Measurements from ENCODE around the gene MAD1L1. TPM values are rescaled to one million over a fixed set of nuclear protein-coding genes. Genes with fewer than 3 reads are reported as not detected.

The MAD1L1 gene
- total RNA-seq, 2 donors from 2014 or later, result 59.1 to 61.4 TPM

DNA sequence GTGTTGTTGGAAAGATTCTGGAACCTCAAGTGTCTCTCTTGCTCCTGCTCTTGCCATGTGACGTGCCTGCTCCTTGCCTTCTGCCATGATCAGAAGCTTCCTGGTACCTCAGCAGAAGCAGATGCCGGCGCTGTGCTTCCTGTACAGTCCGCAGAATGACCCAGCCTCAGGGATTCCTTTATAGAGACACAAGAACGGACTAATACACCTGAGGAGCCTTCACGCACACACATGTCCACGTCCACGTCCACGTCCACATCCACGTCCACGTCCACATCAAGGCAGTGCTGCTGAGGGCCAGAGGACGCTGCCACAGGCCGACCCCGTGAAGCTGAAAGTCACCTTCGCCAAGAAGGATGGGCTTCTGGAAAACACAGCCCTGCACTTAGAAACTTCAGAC is 190.1 kb downstream of the MAD1L1 start:
- peaks cover 36% of the 10 kb centered on the region for H3K36me3 Mint-ChIP-seq (ENCODE audit: low read depth)
- Histone ChIP-seq H3K4me1 (ENCODE audit: control insufficient read depth, insufficient read depth, low read length) (no peaks in the 10 kb centered on the region), H3K27ac (ENCODE audit: low read depth, low read length) (no peak overlapping the region), H3K27me3 (ENCODE audit: control insufficient read depth, insufficient read depth, low read length, poor library complexity, severe bottlenecking) (no peaks in the 10 kb centered on the region), H3K36me3 (ENCODE audit: control insufficient read depth, insufficient read depth, low read length) (peaks cover 21% of the 10 kb centered on the region), H3K9ac (ENCODE audit: extremely low read depth, low read length, poor library complexity, severe bottlenecking) (no peak overlapping the region), H3K9me3 (ENCODE audit: control insufficient read depth, low read length) (peaks cover 10% of the 10 kb centered on the region), H3K4me3 (ENCODE audit: low read length) (no peak overlapping the region)
- H3K27ac Mint-ChIP-seq, result no peak overlapping the region
- TF ChIP-seq CTCF (conservative IDR thresholded peaks at IDR 0.05), result no peak
- peaks cover 16% of the 10 kb centered on the region for H3K9me3 Mint-ChIP-seq
- H3K4me1 Mint-ChIP-seq, result peaks cover 23% of the 10 kb centered on the region
- DNase-seq, result no peak
- WGBS, 2 experiments (ENCODE audit: insufficient coverage in 1 of 2, insufficient read length in 1 of 2), result 84 to 92% methylated on average over 12 to 15 of the region's 15 CpGs
- H3K27me3 Mint-ChIP-seq (ENCODE audit: insufficient read depth), result no peaks in the 10 kb centered on the region
- no peak overlapping the region for H3K4me3 Mint-ChIP-seq

DNA sequence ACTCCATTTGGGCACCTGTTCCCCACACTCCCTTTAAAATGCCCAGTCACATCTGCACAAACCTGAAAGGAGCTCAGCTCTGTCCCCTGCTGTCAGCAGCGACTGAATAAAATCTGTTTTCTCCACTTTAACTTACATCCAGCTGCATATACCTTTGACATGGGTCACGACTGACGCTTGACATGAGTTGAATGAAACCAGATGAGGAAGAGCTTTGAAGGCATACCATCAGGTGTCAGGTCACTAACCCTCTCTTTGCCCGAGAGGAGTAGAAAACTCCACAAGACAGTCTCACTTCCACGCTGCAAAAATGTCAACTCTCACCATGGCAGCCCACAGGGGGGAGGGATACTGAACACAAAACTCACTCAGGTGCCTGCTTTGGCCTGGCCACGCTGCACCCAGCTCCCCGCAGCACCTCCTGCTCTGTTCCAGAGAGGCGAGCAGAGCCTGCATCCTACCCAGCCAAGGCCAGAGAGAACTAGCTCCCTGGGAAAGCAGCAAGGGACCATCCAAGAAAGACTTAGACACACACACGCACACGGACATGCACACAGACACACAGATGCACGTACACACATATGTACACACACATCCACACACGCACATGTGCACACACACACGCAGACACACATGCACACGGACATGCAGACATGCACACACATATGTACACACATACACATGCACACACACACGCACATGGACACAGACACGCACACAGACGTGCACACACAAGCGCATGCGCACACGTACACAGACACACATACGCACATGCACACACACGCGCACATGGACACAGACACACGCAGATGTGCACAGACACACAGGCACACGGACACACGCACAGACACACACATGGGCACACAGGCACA is 191.0 kb downstream of the MAD1L1 start:
- H3K36me3 Mint-ChIP-seq (ENCODE audit: low read depth), result peaks cover 34% of the 10 kb centered on the region
- Histone ChIP-seq H3K9ac (ENCODE audit: extremely low read depth, low read length, poor library complexity, severe bottlenecking) (no peak overlapping the region), H3K27me3 (ENCODE audit: control insufficient read depth, insufficient read depth, low read length, poor library complexity, severe bottlenecking) (no peaks in the 10 kb centered on the region), H3K4me1 (ENCODE audit: control insufficient read depth, insufficient read depth, low read length) (no peaks in the 10 kb centered on the region), H3K27ac (ENCODE audit: low read depth, low read length) (no peak overlapping the region), H3K9me3 (ENCODE audit: control insufficient read depth, low read length) (peaks cover 10% of the 10 kb centered on the region), H3K4me3 (ENCODE audit: low read length) (no peak overlapping the region), H3K36me3 (ENCODE audit: control insufficient read depth, insufficient read depth, low read length) (peaks cover 21% of the 10 kb centered on the region)
- H3K9me3 Mint-ChIP-seq, result peaks cover 16% of the 10 kb centered on the region
- no peak overlapping the region for H3K4me3 Mint-ChIP-seq
- H3K27ac Mint-ChIP-seq, result no peak overlapping the region
- H3K27me3 Mint-ChIP-seq (ENCODE audit: insufficient read depth), result no peaks in the 10 kb centered on the region
- TF ChIP-seq CTCF (conservative IDR thresholded peaks at IDR 0.05), result no peak
- WGBS, 2 experiments (ENCODE audit: insufficient coverage in 1 of 2, insufficient read length in 1 of 2), result 89 to 96% methylated on average over 25 to 26 of the region's 26 CpGs
- no peak for DNase-seq
- H3K4me1 Mint-ChIP-seq, result peaks cover 26% of the 10 kb centered on the region

GRCh38 chr7:2040893-2041270 is 191.9 kb downstream of the MAD1L1 start:
- Histone ChIP-seq H3K4me1 (ENCODE audit: control insufficient read depth, insufficient read depth, low read length) (no peaks in the 10 kb centered on the region), H3K9ac (ENCODE audit: extremely low read depth, low read length, poor library complexity, severe bottlenecking) (no peak overlapping the region), H3K27ac (ENCODE audit: low read depth, low read length) (no peak overlapping the region), H3K9me3 (ENCODE audit: control insufficient read depth, low read length) (peaks cover 10% of the 10 kb centered on the region), H3K4me3 (ENCODE audit: low read length) (no peak overlapping the region), H3K27me3 (ENCODE audit: control insufficient read depth, insufficient read depth, low read length, poor library complexity, severe bottlenecking) (no peaks in the 10 kb centered on the region), H3K36me3 (ENCODE audit: control insufficient read depth, insufficient read depth, low read length) (peaks cover 21% of the 10 kb centered on the region)
- no peak for TF ChIP-seq CTCF (conservative IDR thresholded peaks at IDR 0.05)
- Mint-ChIP-seq H3K27me3 (ENCODE audit: insufficient read depth) (no peaks in the 10 kb centered on the region), H3K27ac (no peak overlapping the region), H3K36me3 (ENCODE audit: low read depth) (peaks cover 34% of the 10 kb centered on the region), H3K4me3 (no peak overlapping the region), H3K9me3 (peaks cover 16% of the 10 kb centered on the region), H3K4me1 (peaks cover 26% of the 10 kb centered on the region)
- WGBS, 2 experiments (ENCODE audit: insufficient coverage in 1 of 2, insufficient read length in 1 of 2), result 72 to 82% methylated on average over 4 to 6 of the region's 6 CpGs
- no peak for DNase-seq

Data from endodermal cell (in vitro differentiated cells).